ENCODE data around the gene GMEB1.
"Not testable (repeated sequence)": the region's sequence is repeated elsewhere in the genome, so short reads cannot be mapped to it uniquely, and the experiment has no call there.

Gene GMEB1

DNA sequence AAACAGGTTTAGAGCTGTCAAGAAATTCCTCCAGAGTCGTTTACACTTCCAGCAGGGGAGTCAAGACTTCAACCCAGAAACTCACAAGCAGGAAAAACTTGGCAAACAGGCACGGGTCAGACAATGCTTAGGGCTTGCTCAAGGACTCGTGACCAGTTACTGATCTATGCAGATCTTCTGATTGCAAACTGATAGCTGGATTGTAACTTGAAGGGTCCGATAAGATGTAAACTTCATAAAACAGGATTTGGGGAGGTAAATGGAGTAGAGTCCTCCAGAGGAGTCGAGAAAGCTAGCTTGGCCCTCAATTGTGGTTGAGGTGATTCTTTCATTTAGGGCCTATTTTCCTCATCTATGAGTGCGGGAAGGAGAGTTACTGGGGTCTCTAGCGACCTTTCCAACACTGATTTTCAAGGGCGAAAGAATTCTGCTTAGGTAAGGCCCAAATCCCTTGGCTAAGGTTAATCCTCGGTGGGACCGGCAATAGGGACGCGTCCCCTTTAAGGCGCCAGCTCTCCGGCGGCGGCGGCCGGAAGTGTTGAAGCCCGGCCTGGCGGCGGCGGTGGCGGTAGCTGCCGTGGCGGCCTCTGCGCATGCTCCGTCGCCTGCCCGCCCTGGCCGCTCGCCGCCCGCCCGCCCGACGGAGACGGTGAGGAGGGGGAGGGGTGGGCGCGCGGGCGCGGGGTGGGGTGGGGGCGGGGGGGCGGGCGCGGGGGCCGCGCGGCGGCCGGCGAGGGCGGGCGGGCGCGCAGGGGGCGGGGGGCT lies at the start of gene GMEB1:
Gene GMEB1 (plus strand): TSS at position 594 of the 765 bp plus-strand sequence. CDS start 14,829 bp downstream, outside the sequence.
- DNase-seq (ENCODE audit: low read depth, low spot score) = peak; percentile 88

DNA sequence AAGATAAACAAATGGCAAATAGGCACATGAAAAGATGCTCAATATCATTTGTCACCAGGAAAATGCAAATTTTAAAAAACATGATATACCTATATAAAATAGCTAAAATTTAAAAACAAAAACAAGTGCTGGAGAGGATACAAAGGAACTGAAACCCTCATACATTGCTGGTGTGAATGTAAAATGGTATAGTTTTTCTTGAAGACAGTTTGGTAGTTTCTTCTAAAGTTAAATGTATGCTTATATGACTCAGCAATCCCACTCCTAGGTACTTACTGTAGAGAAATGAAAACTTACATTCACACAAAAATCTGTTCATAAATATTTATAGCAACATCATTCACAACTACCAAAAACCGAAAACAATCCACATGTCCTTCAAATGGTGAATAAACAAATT lies 36.9 kb upstream of the GMEB1 start:
- DNase-seq (ENCODE audit: low read depth, low spot score) = no peak

DNA sequence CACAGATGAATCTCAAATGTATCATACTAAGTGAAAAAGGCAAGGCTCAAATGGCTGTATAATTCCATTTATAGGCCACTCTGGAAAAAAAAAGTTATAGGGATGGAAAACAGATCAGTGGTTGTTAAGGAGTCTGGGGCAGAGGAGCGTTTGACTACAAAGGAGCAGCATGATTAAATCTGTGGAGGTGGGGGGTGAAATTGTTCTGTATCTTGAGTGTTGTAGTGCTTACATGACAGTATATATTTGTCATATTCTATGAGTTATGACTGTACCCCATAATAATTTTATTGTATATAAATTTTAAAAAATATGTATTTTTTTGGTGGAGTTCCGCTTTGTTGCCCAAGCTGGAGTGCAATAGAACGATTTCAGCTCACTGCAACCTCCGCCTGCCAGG lies 36.0 kb upstream of the GMEB1 start:
- DNase-seq (ENCODE audit: low read depth, low spot score) = no peak

DNA sequence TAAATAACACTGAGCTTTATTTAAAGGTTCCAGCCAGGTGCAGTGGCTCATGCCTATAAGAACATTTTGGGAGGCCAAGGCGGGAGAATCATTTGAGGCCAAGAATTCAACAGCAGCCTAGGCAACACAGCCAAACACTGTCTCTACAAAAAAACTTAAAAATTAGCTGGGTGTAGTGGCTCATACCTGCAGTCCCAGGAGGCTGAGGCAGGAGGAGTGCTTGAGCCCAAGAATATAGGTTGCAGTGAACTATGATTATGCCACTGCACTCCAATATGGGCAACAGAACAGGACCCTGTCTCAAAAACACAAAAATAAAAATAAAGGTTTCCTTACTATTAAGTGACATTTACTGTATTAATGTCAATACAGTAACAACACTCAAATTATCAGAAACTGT lies 27.8 kb upstream of the GMEB1 start:
- no peak for DNase-seq (ENCODE audit: low read depth, low spot score)

DNA sequence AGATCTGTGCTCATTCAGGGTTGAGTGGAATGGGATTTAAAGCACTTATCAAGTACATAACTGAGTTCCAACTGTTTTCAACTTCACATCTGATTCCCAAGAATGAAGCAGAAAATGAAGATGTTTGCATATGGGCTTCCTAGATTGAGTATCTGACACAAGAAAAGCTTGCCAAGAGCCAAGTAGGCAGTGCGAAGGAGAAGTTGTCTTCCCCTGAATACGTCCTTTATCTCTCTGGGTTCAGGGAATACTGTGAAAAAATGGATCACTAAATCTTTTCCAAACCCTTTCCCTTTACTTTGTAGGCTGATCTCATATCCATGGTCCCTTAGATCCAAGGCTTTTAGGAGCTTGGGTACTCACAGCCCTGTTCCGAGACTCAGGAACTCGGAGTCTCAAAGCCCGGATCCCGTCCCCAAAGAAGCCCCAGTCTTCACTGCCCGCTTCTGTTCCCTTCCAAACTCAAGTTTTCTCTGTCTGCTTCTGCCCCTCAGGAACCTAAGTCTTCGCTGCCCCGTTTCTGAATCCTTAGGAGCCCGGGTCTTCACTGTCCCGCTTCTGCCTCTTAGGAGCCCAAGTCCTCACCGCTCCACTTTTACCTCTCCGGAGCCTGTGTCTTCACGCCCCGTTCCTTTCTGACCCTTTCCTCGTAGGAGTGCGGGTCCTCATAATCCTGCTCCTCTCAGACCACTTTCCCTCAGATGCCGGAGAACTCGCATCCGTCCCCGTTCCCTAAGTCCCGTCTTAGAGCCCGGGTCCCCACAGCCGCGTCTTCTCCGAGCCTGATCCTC lies 26.3 kb upstream of the GMEB1 start:
- no peak for DNase-seq (ENCODE audit: low read depth, low spot score)

GRCh38 chr1:28642847-28643635 lies 25.5 kb upstream of the GMEB1 start, which contains the start of gene TAF12:
TSS of gene TAF12 (minus strand) at chr1:28643067. CDS start at chr1:28622081, 20,986 bp downstream.
- DNase-seq (ENCODE audit: low read depth, low spot score) = peak; percentile 99

DNA sequence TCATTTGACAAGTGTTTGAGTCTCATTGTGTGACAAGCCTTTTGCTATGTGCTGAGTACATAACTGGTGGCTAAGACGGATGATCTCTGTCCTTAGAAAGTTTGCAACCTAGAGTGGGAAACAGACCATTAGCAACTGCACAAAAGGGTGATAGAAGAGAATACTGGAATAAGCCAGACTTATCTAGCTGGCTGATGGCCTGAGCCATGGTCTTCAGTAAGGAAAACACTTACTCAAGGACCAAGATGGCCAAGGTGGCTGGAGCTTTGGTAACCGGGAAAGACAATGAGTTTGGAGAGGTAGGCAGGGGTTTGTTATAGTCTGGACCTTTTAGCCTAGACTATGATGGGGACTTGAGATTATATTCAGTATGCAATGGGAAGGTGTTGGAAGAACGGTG lies 24.1 kb upstream of the GMEB1 start:
- no peak for DNase-seq (ENCODE audit: low read depth, low spot score)

DNA sequence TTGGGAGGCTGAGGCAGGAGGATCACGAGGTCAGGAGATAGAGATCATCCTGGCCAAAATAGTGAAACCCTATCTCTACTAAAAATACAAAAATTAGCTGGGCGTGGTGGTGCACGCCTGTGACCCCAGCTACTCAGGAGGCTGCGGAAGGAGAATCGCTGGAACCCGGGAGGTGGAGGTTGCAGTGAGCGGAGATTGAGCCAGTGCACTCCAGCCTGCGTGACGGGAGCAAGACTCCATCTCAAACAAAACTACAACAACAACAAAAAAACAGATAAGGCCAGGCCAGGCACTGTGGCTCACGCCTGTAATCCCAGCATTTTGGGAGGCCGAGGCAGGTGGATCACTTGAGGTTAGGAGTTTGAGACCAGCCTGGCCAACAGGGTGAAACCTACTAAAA lies 23.2 kb upstream of the GMEB1 start:
- not testable (repeated sequence) for DNase-seq (ENCODE audit: low read depth, low spot score)

- peak; percentile 55 for DNase-seq (ENCODE audit: low read depth, low spot score)
Observed at GRCh38 chr1:28646040-28646439, 22.5 kb upstream of the GMEB1 start.

DNA sequence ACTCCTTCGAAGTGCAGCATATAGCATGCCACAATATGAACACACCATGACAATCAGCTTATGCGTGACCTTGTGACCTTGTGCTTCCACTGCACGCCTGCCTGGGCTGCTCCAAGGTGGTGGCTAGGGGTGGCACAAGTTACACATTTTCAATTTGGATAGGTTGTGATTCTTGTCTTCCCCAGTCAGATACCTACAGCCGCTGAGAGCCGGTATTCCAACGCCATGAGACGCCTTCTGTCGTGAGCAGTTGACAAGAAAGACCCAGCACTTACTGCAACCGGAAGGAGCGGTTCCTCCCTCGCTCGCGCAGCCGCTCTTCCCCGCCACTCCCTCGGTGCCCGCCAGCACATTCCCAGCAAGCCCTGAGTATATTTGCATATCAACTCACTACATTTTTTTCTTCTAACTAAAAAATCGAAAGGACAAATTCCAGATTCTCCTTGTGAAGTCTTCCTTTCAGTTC lies 20.5 kb upstream of the GMEB1 start:
- peak; percentile 97 for DNase-seq (ENCODE audit: low read depth, low spot score)

DNA sequence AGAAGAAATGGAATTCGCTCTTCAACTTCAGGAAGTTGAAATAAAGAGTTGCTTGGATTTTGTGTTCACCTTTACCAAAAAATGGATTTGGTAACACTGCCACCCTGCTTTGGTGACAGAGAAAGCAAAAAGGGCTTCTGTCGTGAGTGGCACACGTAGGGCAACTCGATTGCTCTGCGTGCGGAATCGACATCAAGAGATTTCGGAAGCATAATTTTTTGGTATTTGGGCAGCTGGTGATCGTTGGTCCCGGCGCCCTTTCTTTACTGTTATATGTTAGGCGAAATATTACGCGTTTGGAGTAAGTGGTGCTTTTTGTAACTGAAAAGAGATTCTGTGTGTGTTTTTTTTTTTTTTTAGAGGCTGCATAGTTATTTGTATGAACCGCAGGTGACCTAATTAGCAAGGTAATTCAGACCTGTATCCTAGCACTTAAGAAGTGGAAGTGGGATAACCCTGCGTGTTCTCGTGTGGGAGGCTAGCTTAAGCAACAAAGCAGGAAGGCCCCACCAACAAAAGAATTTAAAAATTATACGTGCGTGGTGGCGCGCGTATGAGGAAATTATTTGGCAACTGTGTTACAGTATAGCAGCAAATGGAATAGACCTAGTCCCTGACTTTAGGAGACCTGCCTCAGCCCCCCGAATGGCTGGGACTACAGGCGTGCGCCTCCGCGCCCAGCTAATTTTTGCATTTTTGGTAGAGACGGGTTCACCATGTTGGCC lies 19.9 kb upstream of the GMEB1 start, which contains the start of gene RNU11:
Gene RNU11 (plus strand): TSS at position 127 of the 725 bp plus-strand sequence.
- peak; percentile 98 for DNase-seq (ENCODE audit: low read depth, low spot score)

- DNase-seq (ENCODE audit: low read depth, low spot score) = not testable (repeated sequence)
Observed at GRCh38 chr1:28653063-28653462, 15.5 kb upstream of the GMEB1 start.

DNA sequence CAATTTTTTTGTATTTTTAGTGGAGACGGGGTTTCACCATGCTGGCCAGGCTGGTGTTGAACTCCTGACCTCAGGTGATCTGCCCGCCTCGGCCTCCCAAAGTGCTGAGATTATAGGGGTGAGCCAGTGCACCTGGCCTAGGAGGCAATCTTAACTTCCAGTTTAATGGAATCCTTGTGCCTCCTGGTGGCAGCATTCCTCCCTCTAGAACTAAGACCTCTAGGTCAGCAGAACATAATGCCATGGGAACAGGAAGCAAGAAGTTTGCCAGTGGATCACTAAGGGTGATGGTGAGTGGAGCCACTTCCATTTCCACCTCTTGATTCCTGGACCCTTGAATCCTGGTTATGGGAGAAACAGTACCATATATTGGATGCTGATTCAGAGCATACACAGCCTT lies 14.7 kb upstream of the GMEB1 start:
- not testable (repeated sequence) for DNase-seq (ENCODE audit: low read depth, low spot score)

DNA sequence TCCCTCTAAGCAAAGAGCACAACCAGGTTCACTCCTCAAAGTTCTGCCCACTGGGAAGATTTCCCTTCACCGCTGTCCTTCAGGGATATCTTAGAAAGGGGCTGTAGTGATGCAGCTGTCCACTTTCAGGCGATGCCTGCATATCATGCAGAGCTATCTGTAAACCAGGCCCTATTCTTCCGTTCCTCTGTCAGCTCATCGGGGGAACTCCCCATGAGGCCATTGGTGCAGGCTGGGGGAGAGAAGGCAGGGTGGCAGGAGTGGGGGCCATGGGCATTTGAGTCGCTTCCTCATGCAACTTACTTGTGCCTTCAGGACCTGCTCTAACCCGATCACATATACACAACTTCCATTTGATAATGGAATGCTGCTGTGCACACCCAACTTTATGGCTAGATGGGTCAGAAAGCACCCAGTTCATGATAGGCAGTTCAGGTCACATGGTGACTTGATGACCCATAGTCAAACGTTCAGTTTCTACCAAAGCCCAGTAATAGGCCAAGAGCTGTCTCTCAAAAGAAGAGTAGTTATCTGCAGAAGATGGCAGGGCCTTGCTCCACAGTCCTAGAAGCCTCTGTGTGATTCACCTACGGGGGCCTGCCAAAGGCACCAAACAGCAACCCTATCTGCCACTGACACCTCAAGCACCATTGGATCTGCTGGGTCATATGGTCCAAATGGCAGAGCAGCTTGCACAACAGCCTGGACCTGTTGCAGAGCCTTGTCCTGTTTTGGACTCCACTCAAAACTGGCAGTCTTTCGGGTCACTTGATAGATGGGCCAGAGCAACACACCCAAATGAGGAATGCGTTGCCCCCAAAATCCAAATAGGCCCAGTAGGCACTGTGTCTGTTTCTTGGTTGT lies 12.9 kb upstream of the GMEB1 start:
- DNase-seq (ENCODE audit: low read depth, low spot score) = not testable (repeated sequence)

DNA sequence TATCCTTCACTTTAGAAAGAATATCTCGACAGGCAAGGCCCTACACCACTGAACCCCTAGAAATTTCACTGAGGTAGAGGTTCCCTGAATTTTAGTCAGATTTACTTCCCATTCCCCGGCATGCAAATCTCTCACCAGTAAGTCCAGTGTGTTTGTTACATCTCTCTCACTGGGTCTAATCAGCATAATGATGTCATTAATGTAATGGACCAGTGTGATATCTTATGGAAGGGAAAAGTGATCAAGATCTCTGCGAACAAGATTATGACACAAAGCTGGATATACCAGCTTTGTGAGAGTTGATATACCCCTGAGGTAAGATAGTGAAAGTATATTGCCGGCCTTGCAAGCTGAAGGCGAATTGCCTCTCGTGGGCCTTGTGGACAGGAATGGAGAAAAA lies 12.2 kb upstream of the GMEB1 start:
- no peak for DNase-seq (ENCODE audit: low read depth, low spot score)

GRCh38 chr1:28663871-28664470 lies 4.6 kb upstream of the GMEB1 start:
- no peak for DNase-seq (ENCODE audit: low read depth, low spot score)

DNA sequence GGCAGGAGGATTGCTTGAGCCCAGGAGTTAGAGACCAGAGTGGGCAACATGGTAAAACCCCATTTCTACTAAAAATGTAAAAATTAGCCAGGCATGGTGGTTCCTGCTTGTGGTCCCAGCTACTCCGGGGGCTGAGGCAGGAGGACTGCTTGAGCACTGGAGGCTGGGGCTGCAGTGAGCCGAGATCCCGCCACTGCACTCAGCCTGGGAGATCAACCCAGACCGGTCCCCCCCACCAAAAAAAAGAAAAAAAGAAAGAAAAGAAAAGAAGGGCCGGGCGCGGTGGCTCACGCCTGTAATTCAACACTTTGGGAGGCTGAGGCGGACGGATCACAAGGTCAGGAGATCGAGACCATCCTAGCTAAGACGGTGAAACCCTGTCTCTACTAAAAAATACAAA lies 1.8 kb upstream of the GMEB1 start:
- DNase-seq (ENCODE audit: low read depth, low spot score) = no peak

DNA sequence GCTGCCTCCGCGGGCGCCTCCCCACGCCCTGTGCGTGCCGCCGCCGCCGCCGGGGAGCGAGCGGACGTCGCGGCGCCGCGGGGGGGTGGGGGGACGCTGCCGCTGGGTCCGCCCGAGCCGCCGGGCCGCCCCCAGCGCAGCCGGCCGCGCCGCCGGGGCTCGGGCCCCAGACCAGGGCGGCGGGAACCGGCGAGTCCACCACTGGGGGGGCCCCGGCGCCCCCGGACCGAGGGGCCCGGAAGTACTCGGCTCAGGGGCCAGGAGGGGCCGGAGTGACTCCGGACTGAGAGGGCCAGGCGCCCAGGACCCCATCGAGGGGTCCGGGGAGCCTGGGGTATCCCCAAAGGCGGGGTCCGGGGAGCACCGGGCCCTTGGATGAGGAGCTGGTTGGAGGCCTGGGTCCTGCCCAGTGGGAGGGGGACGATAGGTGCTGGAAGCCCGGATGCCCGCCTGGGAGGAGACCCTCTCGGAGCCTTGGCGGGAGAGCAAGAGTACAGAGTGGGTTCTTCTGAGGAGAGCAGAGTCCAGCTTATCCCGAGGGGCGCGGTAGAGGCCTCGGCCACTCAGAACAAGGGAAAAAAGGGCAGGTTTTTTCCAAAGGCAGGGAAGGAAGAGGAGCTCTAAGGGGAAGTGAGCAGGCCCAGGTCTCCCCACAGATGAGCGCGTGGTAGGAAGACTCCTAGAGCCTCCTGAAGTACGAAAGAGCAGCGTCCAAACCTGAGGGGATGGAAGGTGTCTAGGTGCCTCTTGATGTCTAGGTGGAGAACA lies 556 bp downstream of the GMEB1 start:
- peak; percentile 63 for DNase-seq (ENCODE audit: low read depth, low spot score)

DNA sequence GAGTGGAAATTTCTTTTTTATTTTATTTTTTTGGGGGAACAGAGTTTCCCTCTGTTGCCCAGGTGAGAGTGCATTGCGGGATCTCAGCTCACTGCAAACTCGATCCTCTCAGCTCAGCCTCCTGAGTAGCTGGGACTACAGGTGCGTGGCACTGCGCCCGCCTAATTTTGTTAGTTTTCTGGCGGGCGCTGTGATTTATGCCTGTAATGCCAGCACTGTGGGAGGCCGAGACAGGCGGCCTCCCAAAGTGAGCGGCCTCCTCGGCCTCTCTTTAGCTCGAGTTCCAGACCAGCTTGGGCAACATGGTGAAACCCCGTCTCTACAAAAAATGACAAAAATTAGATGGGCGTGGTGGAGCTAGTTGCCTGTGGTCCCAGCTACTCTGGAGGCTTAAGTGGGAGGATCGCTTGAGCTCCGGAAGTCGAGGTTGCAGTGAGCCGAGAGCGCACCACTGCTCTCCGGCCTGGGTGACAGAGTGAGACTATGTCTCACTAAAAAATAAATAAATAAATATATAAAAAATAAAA lies 2.7 kb downstream of the GMEB1 start:
- no peak for DNase-seq (ENCODE audit: low read depth, low spot score)
